Lower leg skin (tissue), 3 donors: ENCODE measurements around the gene DNAI1.

Experiments used
- CTCF ChIP-seq, 3 donors: fragments of 450-650 bp; IDR thresholded peaks; one replicate each; pipeline ENCODE4 v1.5.1; 2016; ENCODE audit warnings: antibody characterized with exemption in 3 of 3, mild to moderate bottlenecking in 3 of 3, moderate library complexity in 2 of 3
- POLR2A ChIP-seq, 2 donors: fragments of 450-650 bp; IDR thresholded peaks; one replicate each; pipeline ENCODE4 v1.6.1; 2016 to 2017; ENCODE audit warnings: antibody characterized with exemption in 2 of 2, mild to moderate bottlenecking in 1 of 2, moderate library complexity in 1 of 2

GRCh38 chr9:34475097-34475496 is 16.5 kb downstream of the DNAI1 start:
- TF ChIP-seq POLR2A (IDR thresholded peaks at IDR 0.05) (no peak), CTCF (IDR thresholded peaks at IDR 0.05) (no peak)
